Kidney (tissue), 14 donors: ENCODE measurements around the gene AHR. TPM values are rescaled to one million over a fixed set of nuclear protein-coding genes. Genes with fewer than 3 reads are reported as not detected.
"Not testable (repeated sequence)": the region's sequence is repeated elsewhere in the genome, so short reads cannot be mapped to it uniquely, and the experiment has no call there.

Experiments
- DNase-seq, 5 donors: peaks; one replicate each; pipeline ENCODE4 v3.0.0-alpha.2; 2013 to 2020
- FAIRE-seq: peaks from 2 replicates; lab custom pipeline; 2012; peaks lifted over from hg19 to GRCh38; lab: Jason Lieb, UNC
- H3K27ac ChIP-seq, 2 donors: one replicate each; pipeline ENCODE4 v1.7.0; 2013; ENCODE audit warnings: low read depth in 2 of 2, low read length in 2 of 2, inconsistent platforms in 1 of 2
- H3K27me3 ChIP-seq: one replicate; pipeline ENCODE4 v1.7.1; 2013; ENCODE audit warnings: low read length, inconsistent platforms; ENCODE audit not compliant: control insufficient read depth, insufficient read depth
- H3K36me3 ChIP-seq, 3 donors: one replicate each; pipeline versions ENCODE4 v1.7.0 to v1.7.1; 2013; ENCODE audit warnings: low read length in 3 of 3, control low read depth in 1 of 3, inconsistent platforms in 1 of 3; ENCODE audit not compliant: insufficient read depth in 3 of 3, control insufficient read depth in 2 of 3
- H3K4me1 ChIP-seq, 3 donors: one replicate each; pipeline versions ENCODE4 v1.7.0 to v1.7.1; 2013; ENCODE audit warnings: low read length in 3 of 3, inconsistent platforms in 1 of 3, low read depth in 1 of 3; ENCODE audit not compliant: control insufficient read depth in 2 of 3, insufficient read depth in 2 of 3
- H3K4me3 ChIP-seq, 3 donors: one replicate each; pipeline versions ENCODE4 v1.7.0 to v1.8.1; 2013; ENCODE audit warnings: low read length in 3 of 3, control low read depth in 1 of 3, inconsistent platforms in 1 of 3
- H3K9ac ChIP-seq, 3 donors: one replicate each; pipeline versions ENCODE4 v1.7.0 to v1.7.1; 2013; ENCODE audit warnings: low read length in 3 of 3, control low read depth in 1 of 3, inconsistent platforms in 1 of 3
- H3K9me3 ChIP-seq, 3 donors: one replicate each; pipeline versions ENCODE4 v1.7.0 to v1.7.1; 2013; ENCODE audit warnings: low read length in 3 of 3, control low read depth in 1 of 3, inconsistent platforms in 1 of 3; ENCODE audit not compliant: control insufficient read depth in 2 of 3, insufficient read depth in 1 of 3
- intact Hi-C: fragments of 100-400 bp; cut with DNase I; formaldehyde crosslinking; loops from one replicate; pipeline ENCODE4 v1.11.1; 2022
- polyA plus RNA-seq: library from polyadenylated mRNA; stranded (reverse); fragments of 350-450 nt; fragmentation: Illumina TruSeq; extraction: RNeasy Lipid Tissue Mini Kit (QIAGEN cat#74804); gene quantifications from one replicate; pipeline ENCODE4 v1.2.3, GENCODE V29; 2014; ENCODE audit warnings: low read depth, low replicate concordance; ENCODE audit not compliant: insufficient read depth
- total RNA-seq: library from RNA; stranded (reverse); fragmentation: NEBNext Ultra II Directional; extraction: Animal tissue kit (Norgen Biotek cat#: 25700); gene quantifications from one replicate; pipeline ENCODE4 v1.2.1, GENCODE V29; 2021
- TF ChIP-seq, protein P1 (sequence below): IDR thresholded peaks from 3 replicates; pipeline ENCODE4 v1.5.1; 2012; ENCODE audit warnings: mild to moderate bottlenecking, moderate library complexity, borderline replicate concordance; ENCODE audit not compliant: insufficient read depth; ENCODE audit errors: extremely low read depth
- donor health status: control.
- donor health status: control.
- donor health status: control.
- donor health status: control.
- donor health status: control.
- donor health status: DM: yes; HTN: yes; CAD: no.
- donor health status: Normal renal cell carcinoma (clear cell type).

AHR gene
- total and polyA plus RNA-seq, 2 donors from 2014 or later, result 3.0 to 101 TPM

DNA sequence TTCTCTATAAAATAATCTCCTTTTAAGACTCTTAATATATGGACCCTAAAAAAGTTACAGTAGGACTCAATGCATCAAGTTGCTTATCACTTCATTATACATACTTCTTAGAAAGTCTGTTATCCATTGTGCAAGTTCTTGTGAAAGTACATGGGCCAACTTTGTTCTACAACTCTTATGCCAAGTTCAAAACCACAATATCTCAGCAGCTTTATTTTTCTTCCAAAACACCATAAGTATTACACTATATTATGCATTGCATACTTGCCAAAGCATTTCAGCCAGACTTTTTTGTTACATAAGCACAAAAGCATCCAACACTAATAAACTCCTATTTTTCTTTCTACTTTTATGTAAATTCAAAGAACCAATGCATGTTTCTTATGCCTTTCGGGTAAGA, 94.4 kb downstream of the AHR start:
- Histone ChIP-seq H3K27ac (no peak overlapping the region), H3K27me3 (no peaks in the 10 kb centered on the region), H3K4me1 (no peaks in the 10 kb centered on the region), H3K9me3 (peaks cover 0 to 6% (median 0%) of the 10 kb centered on the region in 3 donors), H3K9ac (no peak overlapping the region), H3K4me3 (no peak overlapping the region), H3K36me3 (no peaks in the 10 kb centered on the region)
- DNase-seq (peak in 1 of 5 donors; percentile 29), FAIRE-seq (no peak)
- TF ChIP-seq, protein P1, sequence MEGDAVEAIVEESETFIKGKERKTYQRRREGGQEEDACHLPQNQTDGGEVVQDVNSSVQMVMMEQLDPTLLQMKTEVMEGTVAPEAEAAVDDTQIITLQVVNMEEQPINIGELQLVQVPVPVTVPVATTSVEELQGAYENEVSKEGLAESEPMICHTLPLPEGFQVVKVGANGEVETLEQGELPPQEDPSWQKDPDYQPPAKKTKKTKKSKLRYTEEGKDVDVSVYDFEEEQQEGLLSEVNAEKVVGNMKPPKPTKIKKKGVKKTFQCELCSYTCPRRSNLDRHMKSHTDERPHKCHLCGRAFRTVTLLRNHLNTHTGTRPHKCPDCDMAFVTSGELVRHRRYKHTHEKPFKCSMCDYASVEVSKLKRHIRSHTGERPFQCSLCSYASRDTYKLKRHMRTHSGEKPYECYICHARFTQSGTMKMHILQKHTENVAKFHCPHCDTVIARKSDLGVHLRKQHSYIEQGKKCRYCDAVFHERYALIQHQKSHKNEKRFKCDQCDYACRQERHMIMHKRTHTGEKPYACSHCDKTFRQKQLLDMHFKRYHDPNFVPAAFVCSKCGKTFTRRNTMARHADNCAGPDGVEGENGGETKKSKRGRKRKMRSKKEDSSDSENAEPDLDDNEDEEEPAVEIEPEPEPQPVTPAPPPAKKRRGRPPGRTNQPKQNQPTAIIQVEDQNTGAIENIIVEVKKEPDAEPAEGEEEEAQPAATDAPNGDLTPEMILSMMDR, result no peak
- intact Hi-C loops, result no loop called here

DNA sequence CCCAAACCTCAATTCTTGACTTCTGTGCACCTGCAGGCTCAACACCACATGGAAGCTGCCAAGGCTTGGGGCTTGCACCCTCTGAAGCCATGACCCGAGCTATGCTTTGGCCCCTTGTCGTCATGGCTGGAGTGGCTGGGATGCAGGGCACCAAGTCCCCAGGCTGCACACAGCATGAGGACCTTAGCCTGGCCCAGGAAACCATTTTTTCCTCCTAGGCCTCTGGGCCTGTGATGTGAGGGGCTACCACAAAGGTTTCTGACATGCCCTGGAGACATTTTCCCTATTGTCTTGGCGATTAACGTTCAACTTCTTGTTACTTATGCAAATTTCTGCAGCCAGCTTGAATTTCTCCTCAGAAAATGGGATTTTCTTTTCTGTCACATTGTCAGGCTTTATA, 96.1 kb downstream of the AHR start:
- FAIRE-seq, H3K9ac ChIP-seq, H3K36me3 ChIP-seq, DNase-seq, intact Hi-C loops, H3K4me1 ChIP-seq, H3K4me3 ChIP-seq, H3K27me3 ChIP-seq, H3K9me3 ChIP-seq, H3K27ac ChIP-seq: not testable (repeated sequence)
